ENCODE data around the gene PCGF2.

DNA sequence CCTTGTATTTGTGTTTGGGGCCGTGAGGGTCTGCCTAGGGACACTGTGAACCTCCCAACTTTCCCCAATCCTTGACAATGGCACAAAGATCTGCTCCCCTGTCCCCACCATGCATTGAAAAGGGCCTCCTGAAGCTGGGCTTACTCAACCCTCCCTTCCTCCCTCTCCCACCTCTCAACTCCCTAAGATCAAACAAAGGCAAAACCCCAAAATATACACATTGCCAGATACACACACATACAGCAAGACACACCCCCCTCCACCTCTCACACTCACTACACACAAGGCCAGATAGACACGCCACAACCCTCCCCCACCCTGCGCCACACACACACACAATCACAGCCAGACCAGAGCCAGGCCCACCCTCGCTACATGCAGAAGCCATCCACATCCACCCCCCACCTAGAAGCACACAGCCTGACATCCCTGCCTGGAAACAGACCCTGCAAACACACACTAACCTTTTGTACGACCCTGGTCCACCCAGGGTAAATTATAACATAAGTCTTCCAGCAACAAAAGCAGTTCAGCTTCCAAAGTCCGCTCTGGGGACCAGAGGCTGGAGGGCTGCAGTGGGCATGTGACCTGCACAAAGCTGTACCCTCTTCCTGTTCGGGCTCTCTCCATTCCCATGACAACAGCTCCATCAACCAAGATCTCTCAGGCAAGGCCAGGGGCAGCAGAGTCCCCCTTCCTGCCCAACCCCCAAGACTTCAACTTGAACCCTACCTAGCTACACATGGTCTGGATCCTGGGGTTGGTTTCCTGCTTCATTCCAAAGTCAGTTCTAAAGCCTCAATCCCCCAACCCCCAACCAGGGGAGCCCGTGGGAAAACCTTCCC lies 1.9 kb downstream of the PCGF2 start:
- TF ChIP-seq HOMEZ (CRISPR knock-in tag; IDR thresholded peaks at IDR 0.05) (no peak), MAZ (CRISPR knock-in tag; conservative IDR thresholded peaks at IDR 0.05 in 1 of 2, IDR thresholded peaks at IDR 0.05 in 1 of 2) (no peak), HNRNPUL1 (IDR thresholded peaks at IDR 0.05; ENCODE audit: low read length) (no peak), RAD21 (CRISPR knock-in tag; conservative IDR thresholded peaks at IDR 0.05 in 1 of 2, IDR thresholded peaks at IDR 0.05 in 1 of 2) (no peak), EZH2 (IDR thresholded peaks at IDR 0.05; ENCODE audit: borderline replicate concordance, low read depth, low read length) (no peak), ZNF639 (CRISPR knock-in tag; conservative IDR thresholded peaks at IDR 0.05 in 1 of 2, IDR thresholded peaks at IDR 0.05 in 1 of 2) (no peak)
- TF ChIP-seq, protein P1, sequence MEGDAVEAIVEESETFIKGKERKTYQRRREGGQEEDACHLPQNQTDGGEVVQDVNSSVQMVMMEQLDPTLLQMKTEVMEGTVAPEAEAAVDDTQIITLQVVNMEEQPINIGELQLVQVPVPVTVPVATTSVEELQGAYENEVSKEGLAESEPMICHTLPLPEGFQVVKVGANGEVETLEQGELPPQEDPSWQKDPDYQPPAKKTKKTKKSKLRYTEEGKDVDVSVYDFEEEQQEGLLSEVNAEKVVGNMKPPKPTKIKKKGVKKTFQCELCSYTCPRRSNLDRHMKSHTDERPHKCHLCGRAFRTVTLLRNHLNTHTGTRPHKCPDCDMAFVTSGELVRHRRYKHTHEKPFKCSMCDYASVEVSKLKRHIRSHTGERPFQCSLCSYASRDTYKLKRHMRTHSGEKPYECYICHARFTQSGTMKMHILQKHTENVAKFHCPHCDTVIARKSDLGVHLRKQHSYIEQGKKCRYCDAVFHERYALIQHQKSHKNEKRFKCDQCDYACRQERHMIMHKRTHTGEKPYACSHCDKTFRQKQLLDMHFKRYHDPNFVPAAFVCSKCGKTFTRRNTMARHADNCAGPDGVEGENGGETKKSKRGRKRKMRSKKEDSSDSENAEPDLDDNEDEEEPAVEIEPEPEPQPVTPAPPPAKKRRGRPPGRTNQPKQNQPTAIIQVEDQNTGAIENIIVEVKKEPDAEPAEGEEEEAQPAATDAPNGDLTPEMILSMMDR (IDR thresholded peaks at IDR 0.05 in 2 of 3, conservative IDR thresholded peaks at IDR 0.05 in 1 of 3; ENCODE audit: insufficient read depth in 2 of 3, low read depth in 1 of 3, low read length in 3 of 3): no peak

All from K562 (cell line).